GM19397 (cell line): ENCODE data around the gene POLR2J3.
"Not testable (repeated sequence)": the region's sequence is repeated elsewhere in the genome, so short reads cannot be mapped to it uniquely, and the experiment has no call there.

ENCODE experiments used
- ATAC-seq: cut with Tn5 transposase; IDR thresholded peaks from one replicate; pipeline ENCODE4 v1.9.1; 2021; ENCODE audit warnings: mild to moderate bottlenecking, moderate library complexity; ENCODE audit not compliant: unreplicated experiment

Gene POLR2J3

GRCh38 chr7:102572261-102573239 lies at the start of gene POLR2J3:
TSS of gene POLR2J3 (minus strand) at chr7:102572583. CDS start at chr7:102572521, 62 bp downstream.
- peak; percentile 94 for ATAC-seq

GRCh38 chr7:102618122-102618521 lies 45.7 kb upstream of the POLR2J3 start:
- not testable (repeated sequence) for ATAC-seq

GRCh38 chr7:102616507-102617125 lies 44.2 kb upstream of the POLR2J3 start, which contains the start of gene RASA4:
TSS of gene RASA4 (minus strand) at chr7:102616756. CDS start at chr7:102616689, 67 bp downstream.
- peak; percentile 82 for ATAC-seq

GRCh38 chr7:102615930-102616329 lies 43.5 kb upstream of the POLR2J3 start:
- not testable (repeated sequence) for ATAC-seq

- ATAC-seq: not testable (repeated sequence)
These were observed 42.5 kb upstream of the POLR2J3 start for GRCh38 chr7:102614873-102615272.

GRCh38 chr7:102614346-102614697 lies 41.9 kb upstream of the POLR2J3 start:
- ATAC-seq: peak; percentile 10

- peak; percentile 51 for ATAC-seq
These were observed 41.4 kb upstream of the POLR2J3 start for GRCh38 chr7:102613575-102614345.

GRCh38 chr7:102611675-102612325 lies 39.4 kb upstream of the POLR2J3 start:
- not testable (repeated sequence) for ATAC-seq

GRCh38 chr7:102611013-102611674 lies 38.8 kb upstream of the POLR2J3 start:
- ATAC-seq: peak; percentile 36

GRCh38 chr7:102610441-102610840 lies 38.1 kb upstream of the POLR2J3 start:
- not testable (repeated sequence) for ATAC-seq

GRCh38 chr7:102609734-102610133 lies 37.4 kb upstream of the POLR2J3 start:
- not testable (repeated sequence) for ATAC-seq

- ATAC-seq: not testable (repeated sequence)
These were observed 34.5 kb upstream of the POLR2J3 start for GRCh38 chr7:102606848-102607247.

- ATAC-seq: not testable (repeated sequence)
These were observed 32.2 kb upstream of the POLR2J3 start for GRCh38 chr7:102604431-102605145.

GRCh38 chr7:102602317-102602716 lies 29.9 kb upstream of the POLR2J3 start:
- not testable (repeated sequence) for ATAC-seq

GRCh38 chr7:102599699-102600098 lies 27.3 kb upstream of the POLR2J3 start:
- not testable (repeated sequence) for ATAC-seq

GRCh38 chr7:102596036-102596435 lies 23.7 kb upstream of the POLR2J3 start:
- ATAC-seq: not testable (repeated sequence)

GRCh38 chr7:102593637-102594334 lies 21.4 kb upstream of the POLR2J3 start:
- peak; percentile 70 for ATAC-seq

GRCh38 chr7:102592477-102593019 lies 20.2 kb upstream of the POLR2J3 start:
- peak; percentile 42 for ATAC-seq
